GM19395 (cell line): ENCODE measurements around the gene CENPF.
"Not testable (repeated sequence)": the region's sequence is repeated elsewhere in the genome, so short reads cannot be mapped to it uniquely, and the experiment has no call there.

Source experiments
- ATAC-seq: cut with Tn5 transposase; IDR thresholded peaks from one replicate; pipeline ENCODE4 v1.9.1; 2021; ENCODE audit warnings: mild to moderate bottlenecking, moderate library complexity; ENCODE audit not compliant: unreplicated experiment

CENPF gene, protein sequence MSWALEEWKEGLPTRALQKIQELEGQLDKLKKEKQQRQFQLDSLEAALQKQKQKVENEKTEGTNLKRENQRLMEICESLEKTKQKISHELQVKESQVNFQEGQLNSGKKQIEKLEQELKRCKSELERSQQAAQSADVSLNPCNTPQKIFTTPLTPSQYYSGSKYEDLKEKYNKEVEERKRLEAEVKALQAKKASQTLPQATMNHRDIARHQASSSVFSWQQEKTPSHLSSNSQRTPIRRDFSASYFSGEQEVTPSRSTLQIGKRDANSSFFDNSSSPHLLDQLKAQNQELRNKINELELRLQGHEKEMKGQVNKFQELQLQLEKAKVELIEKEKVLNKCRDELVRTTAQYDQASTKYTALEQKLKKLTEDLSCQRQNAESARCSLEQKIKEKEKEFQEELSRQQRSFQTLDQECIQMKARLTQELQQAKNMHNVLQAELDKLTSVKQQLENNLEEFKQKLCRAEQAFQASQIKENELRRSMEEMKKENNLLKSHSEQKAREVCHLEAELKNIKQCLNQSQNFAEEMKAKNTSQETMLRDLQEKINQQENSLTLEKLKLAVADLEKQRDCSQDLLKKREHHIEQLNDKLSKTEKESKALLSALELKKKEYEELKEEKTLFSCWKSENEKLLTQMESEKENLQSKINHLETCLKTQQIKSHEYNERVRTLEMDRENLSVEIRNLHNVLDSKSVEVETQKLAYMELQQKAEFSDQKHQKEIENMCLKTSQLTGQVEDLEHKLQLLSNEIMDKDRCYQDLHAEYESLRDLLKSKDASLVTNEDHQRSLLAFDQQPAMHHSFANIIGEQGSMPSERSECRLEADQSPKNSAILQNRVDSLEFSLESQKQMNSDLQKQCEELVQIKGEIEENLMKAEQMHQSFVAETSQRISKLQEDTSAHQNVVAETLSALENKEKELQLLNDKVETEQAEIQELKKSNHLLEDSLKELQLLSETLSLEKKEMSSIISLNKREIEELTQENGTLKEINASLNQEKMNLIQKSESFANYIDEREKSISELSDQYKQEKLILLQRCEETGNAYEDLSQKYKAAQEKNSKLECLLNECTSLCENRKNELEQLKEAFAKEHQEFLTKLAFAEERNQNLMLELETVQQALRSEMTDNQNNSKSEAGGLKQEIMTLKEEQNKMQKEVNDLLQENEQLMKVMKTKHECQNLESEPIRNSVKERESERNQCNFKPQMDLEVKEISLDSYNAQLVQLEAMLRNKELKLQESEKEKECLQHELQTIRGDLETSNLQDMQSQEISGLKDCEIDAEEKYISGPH (N-terminal part only)

DNA sequence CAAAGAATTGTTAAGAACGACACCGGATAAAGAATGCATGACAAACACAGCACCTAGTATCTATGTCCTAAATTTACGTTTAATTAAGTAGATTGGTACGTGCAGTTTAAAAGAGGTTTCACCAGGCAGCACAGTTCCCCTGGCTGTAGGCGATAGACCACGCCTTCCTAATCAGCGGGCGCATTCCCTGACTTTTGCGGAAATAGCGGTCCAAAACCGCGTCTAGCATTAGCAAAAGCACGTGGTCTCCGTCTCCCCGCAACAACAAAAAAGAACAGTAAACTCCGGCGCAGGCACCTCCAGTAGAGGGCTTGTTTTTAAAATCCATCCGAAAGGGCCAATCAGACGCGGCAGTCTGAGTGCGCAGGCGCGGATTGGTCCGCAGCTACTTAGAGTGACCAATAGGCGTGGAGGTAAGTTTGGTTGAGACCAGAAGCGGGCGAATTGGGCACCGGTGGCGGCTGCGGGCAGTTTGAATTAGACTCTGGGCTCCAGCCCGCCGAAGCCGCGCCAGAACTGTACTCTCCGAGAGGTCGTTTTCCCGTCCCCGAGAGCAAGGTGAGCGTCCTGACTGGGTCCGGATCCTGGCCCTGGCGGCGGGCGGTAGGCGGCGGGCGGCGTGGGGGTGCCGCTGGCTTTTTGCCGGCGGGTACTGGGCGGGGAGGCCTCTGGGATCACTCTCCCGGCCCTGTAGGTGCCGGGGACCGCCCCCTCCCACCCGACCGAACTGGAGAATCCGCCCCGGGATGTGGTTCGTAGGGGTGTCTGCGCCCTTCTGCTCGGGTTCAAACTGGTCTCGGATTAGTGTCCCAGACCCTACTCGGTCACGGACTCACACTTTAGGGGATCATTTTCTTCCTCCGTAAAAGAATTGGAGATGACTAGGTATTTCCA is at the start of gene CENPF:
CENPF (plus strand) TSS at position 432 of the 894 bp plus-strand sequence. CDS start 10,560 bp downstream, outside the sequence.
- peak; percentile 99 for ATAC-seq

DNA sequence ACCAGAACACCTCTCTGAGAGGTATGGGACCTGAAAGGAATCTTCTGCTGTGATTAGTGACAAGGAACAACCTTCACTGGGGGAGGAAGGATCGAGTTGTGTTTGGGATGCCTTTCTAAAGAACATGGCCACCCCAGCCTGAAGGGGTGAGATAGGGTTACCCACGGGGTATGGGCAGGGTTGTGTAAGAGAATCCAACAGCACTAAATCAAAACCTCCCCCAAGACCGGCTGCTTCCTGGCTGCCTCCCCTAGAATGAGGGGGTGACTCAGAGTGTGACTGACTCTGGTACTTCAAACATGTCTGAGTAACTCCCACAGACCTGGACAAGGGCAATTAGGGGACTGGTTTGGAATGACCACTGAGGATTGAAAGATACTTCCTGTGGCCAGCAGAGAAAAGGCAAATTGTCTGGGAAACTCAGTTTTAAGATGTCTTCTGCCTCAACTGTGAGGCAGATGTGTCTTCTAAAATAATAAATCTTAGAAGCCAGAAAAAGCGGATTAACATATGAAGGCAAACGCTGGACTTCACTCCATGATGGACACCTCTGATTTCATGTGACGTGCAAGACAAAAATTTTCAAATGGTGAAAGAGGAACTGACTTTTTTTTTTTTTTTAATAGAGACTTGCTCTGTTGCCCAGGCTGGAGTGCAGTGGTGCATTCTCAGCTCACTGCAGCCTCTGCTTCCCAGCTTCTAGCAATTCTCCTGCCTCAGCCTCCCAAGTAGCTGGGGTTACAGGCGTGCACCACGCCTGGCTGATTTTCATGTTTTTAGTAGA is 44.9 kb upstream of the CENPF start:
- ATAC-seq, result peak; percentile 58

DNA sequence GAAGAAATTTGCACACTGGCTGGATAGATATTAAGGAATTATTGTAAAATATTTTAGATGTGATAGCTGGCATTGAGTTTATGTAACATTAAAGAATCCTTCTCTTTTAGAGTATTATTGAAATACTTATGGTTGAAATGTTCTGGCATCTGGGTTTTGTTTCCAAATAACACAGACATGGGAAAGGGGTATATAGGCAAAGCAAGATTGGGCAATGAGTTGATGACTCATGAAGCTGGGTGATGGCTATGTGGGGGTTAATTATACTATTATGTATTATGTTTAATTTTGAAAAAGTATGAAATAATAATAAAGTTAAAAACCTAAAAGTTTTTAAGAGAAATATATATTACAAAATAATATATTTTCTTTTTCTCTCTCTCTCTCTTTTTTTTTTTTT is 39.1 kb upstream of the CENPF start:
- ATAC-seq, result no peak

DNA sequence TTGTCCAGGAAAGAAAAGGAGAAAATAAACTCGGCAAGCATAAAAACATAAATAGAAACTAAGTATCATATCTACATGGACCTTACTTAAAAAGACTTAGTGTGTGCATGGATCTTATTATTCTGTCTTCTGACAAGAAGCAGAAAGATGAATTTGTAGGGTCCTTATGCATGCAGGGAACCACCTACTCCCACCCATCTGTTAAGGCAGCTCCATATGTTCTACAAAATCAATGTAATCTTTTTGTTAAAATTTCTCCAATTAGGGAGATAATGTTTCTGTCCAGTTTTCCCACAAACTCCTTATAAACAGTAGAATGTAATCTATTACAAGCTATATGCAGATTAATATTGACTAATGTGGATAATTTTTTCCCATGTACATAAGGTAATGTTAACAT is 37.7 kb upstream of the CENPF start:
- no peak for ATAC-seq

DNA sequence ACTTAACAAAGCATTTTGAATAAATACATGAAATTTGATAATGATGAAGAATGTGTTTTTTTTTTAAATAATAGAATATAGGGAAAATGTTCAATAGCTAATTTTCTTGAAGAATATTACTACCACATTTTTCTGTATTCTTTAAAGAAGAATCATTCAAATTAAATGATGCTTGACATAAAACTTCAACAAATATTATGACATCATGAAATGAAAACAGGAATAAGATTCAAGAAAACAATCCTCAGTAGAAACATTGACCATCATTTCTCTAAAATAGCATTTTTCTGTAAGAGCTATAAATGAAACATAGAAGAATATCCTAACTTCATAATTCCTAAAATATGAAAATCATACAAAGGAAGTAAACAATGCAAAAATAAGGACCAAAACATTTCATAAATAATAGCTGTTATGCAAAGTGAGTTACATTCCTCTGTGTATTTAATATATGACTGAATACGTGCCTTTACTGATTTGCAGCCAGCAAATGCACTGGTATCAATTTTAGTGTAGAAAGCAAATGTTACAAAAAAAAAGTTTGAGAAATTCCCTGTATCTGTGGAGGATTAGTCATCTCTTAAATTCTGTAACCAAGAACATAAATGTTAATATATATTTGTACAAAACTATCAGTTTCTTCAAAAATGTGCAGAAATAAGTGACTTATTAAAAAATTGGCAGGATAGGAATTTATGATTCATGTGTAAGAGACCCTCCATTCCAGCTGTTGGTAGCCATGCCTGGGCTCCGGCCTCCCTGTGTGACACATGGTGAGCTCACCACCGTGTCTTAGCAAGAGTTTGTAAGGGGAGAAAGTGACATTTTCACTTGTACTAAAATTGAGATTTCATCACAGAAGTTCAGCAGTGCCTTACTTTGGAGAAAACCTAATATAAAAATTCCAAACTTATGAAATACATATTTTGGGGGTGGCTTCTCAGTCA is 36.6 kb upstream of the CENPF start:
- ATAC-seq, result no peak

DNA sequence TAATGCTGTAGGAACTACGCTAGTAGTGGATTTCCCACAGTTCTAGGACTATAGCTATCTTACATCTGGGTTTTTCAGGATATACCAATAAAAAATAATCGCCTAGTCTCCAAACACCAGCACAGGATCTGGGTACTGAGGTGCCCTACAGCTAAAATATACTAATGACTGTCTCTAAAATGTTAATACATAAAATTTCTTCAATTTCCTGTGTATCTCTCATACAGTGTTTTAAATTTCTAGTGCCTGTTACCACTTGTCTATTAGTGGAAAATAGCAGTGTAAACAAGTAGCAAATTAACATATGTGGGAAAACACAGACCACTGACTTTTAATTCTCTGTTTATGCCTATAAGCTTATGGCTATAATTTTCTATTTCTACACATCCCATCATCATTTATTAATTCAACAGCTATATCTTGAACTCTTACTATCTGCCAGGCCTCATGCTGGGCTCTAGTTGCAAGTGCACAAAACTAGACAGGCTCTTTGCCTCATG is 35.5 kb upstream of the CENPF start:
- no peak for ATAC-seq

DNA sequence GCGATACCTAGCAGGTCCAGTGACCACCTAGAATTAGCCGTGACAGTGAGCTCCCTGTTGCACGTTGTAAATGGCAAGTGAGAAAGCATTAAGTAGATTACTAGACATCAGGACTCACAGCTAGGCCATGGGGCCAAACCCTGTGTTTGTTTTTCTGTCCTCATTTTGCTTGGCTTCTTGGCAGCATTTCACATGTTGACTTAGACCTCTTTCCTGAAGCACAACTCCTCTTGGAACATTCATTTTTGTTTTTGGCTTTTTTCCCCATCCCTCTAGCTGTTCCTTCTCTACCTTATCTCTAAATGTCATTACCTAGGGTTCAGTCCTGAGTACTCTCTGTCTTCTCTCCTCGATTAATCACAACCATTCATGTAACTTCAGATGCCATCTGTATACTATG is 34.7 kb upstream of the CENPF start:
- no peak for ATAC-seq

DNA sequence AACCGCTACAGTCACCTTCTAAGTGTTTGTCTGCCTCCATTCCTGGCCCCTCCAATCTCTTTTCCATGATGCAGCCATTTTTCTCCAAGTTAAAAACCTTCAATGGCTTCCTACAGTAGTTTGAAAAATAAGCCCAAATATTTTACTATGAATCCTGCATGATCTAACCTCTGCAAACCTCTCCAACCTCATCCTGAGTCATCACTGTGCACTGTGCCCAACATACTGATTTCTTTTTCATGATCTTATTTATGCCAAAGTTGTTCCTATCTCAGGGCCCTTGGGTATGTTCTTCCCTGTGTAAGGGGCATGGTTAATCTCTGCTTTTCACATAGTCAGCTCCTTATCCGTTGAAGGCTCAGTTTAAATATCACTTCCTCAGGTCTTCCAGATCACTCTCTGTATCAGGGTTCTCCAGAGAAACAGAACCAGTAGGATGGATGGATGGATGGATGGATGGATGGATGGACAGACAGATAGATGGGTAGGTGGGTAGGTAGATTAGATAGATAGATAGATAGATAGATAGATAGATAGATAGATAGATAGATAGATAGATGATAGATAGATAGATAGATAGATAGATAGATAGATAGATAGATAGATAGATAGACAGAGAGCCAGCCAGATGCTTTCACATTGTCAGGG is 33.5 kb upstream of the CENPF start:
- ATAC-seq, result no peak

DNA sequence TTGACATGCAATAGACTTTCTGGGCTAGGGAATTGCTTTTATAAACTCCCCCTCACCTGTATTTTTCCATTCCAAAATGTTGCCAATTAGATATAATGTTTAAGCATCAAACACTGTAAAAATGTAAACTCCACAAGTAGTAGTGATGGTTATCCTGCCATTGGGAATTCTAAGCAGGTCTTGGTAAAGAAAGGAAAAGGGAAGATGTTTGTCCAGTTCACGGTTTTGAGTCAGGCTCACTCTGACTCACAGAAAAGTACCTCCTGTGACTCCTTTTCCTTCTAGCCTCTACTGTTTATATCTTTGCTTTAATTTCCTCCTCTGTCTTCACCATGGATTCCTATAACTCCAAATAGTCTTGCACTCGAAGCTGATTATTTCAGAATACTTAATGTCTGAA is 32.6 kb upstream of the CENPF start:
- no peak for ATAC-seq

DNA sequence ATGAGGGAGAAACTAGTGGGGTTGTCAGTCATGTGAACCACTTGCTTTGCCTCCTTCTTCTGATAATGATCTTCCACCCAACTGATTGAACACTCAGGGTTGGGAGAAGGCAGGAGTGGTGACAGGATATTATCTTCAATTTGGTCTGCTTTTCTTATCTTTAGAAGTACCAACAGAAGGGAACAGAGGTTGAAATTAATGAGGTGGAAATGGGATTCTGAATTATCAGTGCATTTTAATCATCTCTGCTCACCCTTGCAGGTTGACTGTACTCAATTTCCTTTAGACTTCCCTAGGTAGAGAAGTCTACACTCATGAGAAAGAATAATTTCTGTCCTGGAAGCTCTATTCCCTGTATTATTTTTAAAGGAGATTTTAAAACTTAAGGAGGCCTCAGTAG is 31.7 kb upstream of the CENPF start:
- ATAC-seq, result no peak

DNA sequence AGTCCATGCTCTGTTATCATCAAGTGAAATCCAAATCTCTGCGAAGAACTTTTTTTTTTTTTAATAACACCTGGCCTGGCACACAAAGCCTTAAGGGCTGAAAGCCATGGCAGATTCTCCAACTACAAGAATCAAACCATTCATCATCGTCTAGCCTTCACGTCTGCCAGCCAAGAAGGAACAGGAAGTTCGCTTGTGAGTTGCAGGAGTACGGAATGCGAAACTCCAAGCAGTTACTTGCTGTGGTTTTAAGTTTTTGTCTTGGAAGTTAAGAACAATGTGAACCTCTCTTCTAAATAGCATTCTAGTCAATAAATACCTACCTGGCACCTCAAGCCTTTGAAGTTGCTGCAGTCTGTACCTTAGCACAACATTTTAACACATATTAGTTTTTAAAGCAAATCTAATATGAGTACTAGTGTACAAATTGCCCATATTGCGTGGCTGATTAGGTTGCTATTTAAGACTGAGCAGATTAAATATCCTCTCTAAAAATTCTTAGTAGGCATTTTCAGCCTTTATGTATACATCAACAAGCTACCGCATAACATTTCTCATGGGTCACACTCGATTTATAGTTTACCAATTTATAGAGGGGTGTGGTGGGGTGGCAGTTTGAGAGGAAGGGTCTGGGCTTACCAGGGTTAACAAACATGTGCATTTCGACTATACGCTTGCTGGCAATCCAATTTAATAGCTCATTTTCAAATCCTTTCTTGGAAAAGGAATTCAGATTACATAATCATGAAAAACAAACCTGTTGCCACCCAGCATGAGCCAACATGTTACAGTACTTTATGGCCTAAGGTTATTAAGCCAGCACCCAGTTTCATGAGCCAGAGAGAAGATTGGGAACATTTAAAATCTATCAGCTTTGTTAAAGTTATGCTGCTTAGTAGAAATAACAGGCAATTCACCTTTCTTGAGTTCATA is 29.3 kb upstream of the CENPF start:
- no peak for ATAC-seq

DNA sequence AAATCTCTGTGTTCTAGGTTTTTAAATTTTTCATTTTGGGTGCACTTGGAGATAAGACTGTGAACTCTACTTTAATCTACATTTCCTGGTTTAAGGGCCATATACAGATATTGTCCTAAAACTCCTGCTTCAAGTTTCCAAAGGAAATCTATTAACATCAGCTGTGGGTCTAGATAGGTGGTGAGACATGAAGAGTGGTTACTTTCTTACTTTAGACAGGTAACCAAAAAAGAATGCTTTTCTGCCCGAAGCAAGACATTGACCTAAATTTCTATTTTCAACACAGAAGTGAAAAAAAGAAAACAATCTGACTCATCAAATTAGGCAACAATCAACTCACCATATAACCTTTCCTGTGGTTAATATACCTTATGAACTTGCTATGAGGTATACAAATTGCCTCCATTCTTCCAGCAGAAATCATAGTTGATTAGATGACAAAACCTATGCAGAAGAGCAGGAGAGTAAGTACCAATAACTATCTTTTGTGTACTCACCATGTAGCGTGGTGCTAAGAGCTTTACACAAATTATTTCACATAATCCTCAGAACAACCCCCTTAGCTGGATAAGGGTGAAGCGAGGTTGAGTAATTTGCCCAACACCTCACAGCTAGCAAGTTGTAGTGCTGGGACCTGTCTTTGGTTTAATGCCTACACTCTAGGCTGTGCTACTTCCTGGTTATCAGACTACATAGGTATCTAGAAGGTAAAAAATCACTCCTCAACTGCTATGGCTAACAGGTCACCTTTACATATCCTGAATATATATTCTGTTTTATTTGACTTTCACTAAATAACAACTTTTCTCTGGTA is 28.2 kb upstream of the CENPF start:
- ATAC-seq, result no peak

DNA sequence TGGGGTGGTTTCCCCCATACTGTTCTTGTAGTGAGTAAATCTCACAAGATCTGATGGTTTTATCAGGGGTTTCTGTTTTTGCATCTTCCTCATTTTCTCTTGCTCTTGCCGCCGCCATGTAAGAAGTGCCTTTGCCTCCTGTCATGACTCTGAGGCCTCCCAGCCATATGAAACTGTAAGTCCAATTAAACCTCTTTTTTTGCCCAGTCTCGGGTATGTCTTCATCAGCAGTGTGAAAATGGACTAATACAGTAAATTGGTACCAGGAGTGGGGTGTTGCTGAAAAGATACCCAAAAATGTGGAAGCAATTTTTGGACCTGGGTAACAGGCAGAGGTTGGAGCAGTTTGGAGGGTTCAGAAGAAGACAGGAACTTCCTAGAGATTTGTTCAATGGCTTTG is 26.9 kb upstream of the CENPF start:
- ATAC-seq, result not testable (repeated sequence)

DNA sequence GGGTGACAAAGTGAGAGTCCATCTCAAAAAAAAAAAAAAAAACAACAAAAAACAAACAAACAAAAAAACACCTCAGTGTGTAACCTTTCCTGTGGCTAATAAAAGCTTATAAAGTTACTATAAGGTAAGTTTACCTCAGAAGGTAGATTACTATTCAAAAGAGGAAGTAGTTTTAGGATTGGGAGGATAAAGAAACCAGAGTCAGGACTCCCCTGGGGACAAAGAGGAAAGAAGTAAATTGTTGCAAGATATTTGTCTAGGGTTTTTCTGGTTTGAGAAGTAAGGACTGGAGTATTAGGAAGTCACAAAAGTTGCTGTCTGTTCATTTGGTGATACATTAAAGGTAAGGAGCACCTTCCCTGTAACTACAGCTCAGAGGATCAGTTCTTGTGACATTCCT is 23.8 kb upstream of the CENPF start:
- no peak for ATAC-seq

DNA sequence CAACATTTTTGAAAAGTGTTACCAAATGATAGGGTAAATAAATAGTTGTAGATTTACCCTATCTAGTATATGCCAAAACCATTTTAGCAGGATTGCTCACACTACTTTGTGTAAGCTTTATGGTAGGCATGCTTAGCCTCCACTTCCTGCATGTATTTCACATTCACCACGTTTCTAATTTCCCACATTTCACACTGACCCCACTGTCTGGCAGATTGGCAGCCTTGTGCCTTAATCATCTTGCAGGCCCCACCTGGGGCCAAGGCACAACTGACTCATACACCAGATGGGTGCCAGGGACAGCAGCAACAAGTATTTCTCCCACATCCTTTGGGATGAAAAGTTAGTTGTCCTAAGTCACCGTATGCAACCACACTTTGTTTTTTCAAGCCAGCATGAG is 21.2 kb upstream of the CENPF start:
- ATAC-seq, result no peak
